GM12892 (cell line): ENCODE results near the gene NFILZ.

Experiments used
- POLR2A ChIP-seq: IDR thresholded peaks from 2 replicates; pipeline ENCODE4 v1.6.1; 2011; ENCODE audit warnings: low read depth, low read length, control low read depth
- POLR2AphosphoS5 ChIP-seq: IDR thresholded peaks from 2 replicates; pipeline ENCODE4 v1.6.1; 2011; ENCODE audit warnings: low read depth, low read length, control low read depth
- TAF1 ChIP-seq: IDR thresholded peaks from 2 replicates; pipeline ENCODE4 v1.6.1; 2011; ENCODE audit warnings: low read depth, mild to moderate bottlenecking, control low read depth, low read length, borderline replicate concordance

DNA sequence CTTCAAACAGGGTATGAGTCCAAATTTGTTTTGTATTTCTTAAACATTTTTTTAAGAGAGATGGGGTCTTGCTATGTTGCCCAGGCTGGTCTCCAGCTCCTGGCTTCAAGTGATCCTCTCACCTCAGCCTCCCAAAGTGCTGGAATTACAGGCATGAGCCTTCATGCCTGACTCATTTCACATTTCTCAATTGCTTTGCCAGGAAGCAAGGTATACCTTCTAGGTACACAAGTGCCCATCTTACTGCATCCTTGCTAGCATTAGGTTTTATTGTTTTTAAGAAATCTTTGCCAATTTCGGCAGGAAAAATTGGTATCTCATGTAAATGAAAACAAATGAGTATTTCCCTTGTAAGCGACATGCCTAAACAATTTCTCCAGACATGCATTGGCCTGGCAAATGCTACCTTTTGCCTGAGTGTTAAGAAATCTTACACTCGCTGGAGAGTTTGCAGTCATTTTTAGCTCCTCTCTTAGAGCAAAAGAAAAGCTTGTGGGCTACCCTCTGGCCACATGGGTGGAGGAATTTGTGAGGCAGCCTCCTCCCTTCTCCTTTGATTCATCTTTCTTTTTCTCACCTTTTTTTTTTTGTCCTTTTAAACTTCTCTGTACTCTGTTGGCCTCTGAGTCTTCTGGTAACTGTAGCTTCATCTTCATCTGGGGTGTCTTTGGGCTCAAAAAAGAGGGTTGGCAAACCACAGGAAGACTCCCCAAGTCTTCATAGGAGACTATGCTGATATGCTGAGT lies 35.2 kb downstream of the NFILZ start:
- TF ChIP-seq POLR2A (no peak), POLR2AphosphoS5 (no peak), TAF1 (no peak)
